Activated T-cell treated with anti-CD3 and anti-CD28 coated beads, Interleukin-2, amount 50 U/mL, for 48 hours (primary cell): ENCODE results near the gene PUS3.
"Not testable (repeated sequence)": the region's sequence is repeated elsewhere in the genome, so short reads cannot be mapped to it uniquely, and the experiment has no call there.

Experiments used
- DNase-seq, 2 experiments: peaks; one replicate each; pipeline ENCODE4 v3.0.0-alpha.2; 2020

The PUS3 gene

DNA sequence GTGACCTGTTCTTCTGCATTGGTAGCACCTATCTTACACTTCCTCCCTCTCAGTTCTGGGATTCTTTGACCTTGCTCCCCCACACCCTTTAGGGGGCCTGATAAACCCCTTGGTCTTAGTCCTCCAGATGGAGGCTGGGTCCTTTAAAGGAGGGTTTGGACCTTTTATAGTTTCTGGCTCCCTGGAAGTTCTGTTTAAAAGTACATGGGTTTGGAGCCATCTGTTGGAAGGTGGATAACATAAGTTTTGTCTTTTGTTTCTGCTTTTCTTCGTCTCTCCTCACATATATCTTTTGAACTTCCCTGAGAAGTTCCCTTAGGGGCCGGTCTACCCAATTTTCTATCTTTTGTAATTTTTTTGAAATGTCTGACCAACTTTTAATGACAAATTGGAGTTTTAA, 33.5 kb downstream of the PUS3 start:
- no peak for DNase-seq

GRCh38 chr11:125865354-125865753, 37.7 kb downstream of the PUS3 start:
- not testable (repeated sequence) for DNase-seq

- DNase-seq = not testable (repeated sequence)
Observed at GRCh38 chr11:125862786-125863185, 40.2 kb downstream of the PUS3 start.

GRCh38 chr11:125857670-125858069, 45.3 kb downstream of the PUS3 start:
- not testable (repeated sequence) for DNase-seq

- DNase-seq = no peak
Observed at GRCh38 chr11:125846188-125846587, 56.8 kb downstream of the PUS3 start.
